SK-N-SH (cell line): ENCODE measurements around the gene CDC34. TPM values are rescaled to one million over a fixed set of nuclear protein-coding genes. Genes with fewer than 3 reads are reported as not detected.
A peak's percentile ranks its signal among the peaks of the same experiment; 100 is the strongest.

Experiments used
- CTCF ChIA-PET: fragments of 300-600, 350-600 bp; formaldehyde crosslinking; extraction: SDS; loops from one replicate; lab custom pipeline; 2021; lab: Yijun Ruan, JAX
- POLR2A ChIA-PET: fragments of 350-600 bp; sonication (Branson Sonifier 250); formaldehyde crosslinking; extraction: SDS; loops from one replicate; lab custom pipeline; 2020; ENCODE audit warnings: antibody characterized with exemption, inconsistent platforms; lab: Yijun Ruan, JAX
- DNase-seq: peaks from one replicate; pipeline ENCODE4 v3.0.0; 2012
- H2AFZ ChIP-seq: fragments of 200-600 bp; sonication (generic); 2 replicates; pipeline ENCODE4 v1.8.1; 2016; ENCODE audit warnings: antibody characterized with exemption, mild to moderate bottlenecking, low read depth
- H3F3A ChIP-seq: fragments of 200-600 bp; sonication (generic); replicated peaks from 2 replicates; pipeline ENCODE3; 2016; ENCODE audit warnings: antibody characterized with exemption, mild to moderate bottlenecking; ENCODE audit not compliant: insufficient read depth
- H3K27ac ChIP-seq, 2 experiments: fragments of 200-500 bp in 1 of 2; fragments of 200-600 bp in 1 of 2; sonication (Bioruptor generic) in 1 of 2; sonication (generic), shearing (Covaris generic) in 1 of 2; 2 replicates each; pipeline versions ENCODE4 v1.5.1 to v1.6.1; 2014 to 2016; ENCODE audit warnings: low read depth in 2 of 2, inconsistent platforms in 1 of 2, low read length in 1 of 2, mild to moderate bottlenecking in 1 of 2, mixed read lengths in 1 of 2
- H3K27me3 ChIP-seq: fragments of 200-600 bp; sonication (generic), shearing (Covaris generic); 2 replicates; pipeline ENCODE4 v1.6.1; 2016; ENCODE audit warnings: mixed run types; ENCODE audit not compliant: insufficient read depth
- H3K36me3 ChIP-seq, 2 experiments: fragments of 200-500 bp in 1 of 2; fragments of 200-600 bp in 1 of 2; sonication (Bioruptor generic) in 1 of 2; sonication (generic) in 1 of 2; replicated peaks in 1 of 2; 2 replicates each; pipeline versions ENCODE3 to v1.5.1; 2014 to 2016; ENCODE audit warnings: low read length in 1 of 2, mild to moderate bottlenecking in 1 of 2; ENCODE audit not compliant: insufficient read depth in 2 of 2, control insufficient read depth in 1 of 2
- H3K4me1 ChIP-seq, 2 experiments: fragments of 200-500 bp in 1 of 2; fragments of 200-600 bp in 1 of 2; sonication (Bioruptor generic) in 1 of 2; sonication (generic), shearing (Covaris generic) in 1 of 2; 2 replicates each; pipeline versions ENCODE4 v1.5.1 to v1.6.1; 2014 to 2016; ENCODE audit warnings: low read depth in 1 of 2, low read length in 1 of 2, mixed run types in 1 of 2; ENCODE audit not compliant: insufficient read depth in 2 of 2, control insufficient read depth in 1 of 2
- H3K4me2 ChIP-seq: fragments of 200-600 bp; sonication (generic), shearing (Covaris generic); 2 replicates; pipeline ENCODE4 v1.6.1; 2017; ENCODE audit warnings: mixed run types
- H3K4me3 ChIP-seq, 2 experiments: fragments of 200-500 bp in 1 of 2; fragments of 200-600 bp in 1 of 2; sonication (Bioruptor generic) in 1 of 2; sonication (generic), shearing (Covaris generic) in 1 of 2; 2 replicates each; pipeline versions ENCODE4 v1.5.1 to v1.8.1; 2014 to 2016; ENCODE audit warnings: low read depth in 2 of 2, inconsistent platforms in 1 of 2, low read length in 1 of 2, mild to moderate bottlenecking in 1 of 2, mixed read lengths in 1 of 2, moderate library complexity in 1 of 2
- H3K79me2 ChIP-seq: fragments of 200-600 bp; sonication (generic); 2 replicates; pipeline ENCODE4 v1.8.1; 2017; ENCODE audit warnings: mild to moderate bottlenecking; ENCODE audit not compliant: insufficient read depth
- H3K9ac ChIP-seq: fragments of 200-600 bp; sonication (generic); 2 replicates; pipeline ENCODE4 v1.6.1; 2017; ENCODE audit warnings: mixed run types
- H3K9me2 ChIP-seq: fragments of 200-600 bp; sonication (generic); 2 replicates; pipeline ENCODE4 v1.6.1; 2017; ENCODE audit warnings: mixed run types
- H3K9me3 ChIP-seq: fragments of 200-600 bp; sonication (generic); 2 replicates; pipeline ENCODE4 v1.6.1; 2017; ENCODE audit warnings: mixed run types, mild to moderate bottlenecking, moderate library complexity
- H4K20me1 ChIP-seq: fragments of 200-600 bp; sonication (generic); 2 replicates; pipeline ENCODE4 v1.6.1; 2017; ENCODE audit warnings: mild to moderate bottlenecking, mixed run types; ENCODE audit not compliant: insufficient read depth
- CHD2 ChIP-seq: fragments of 150-350 bp; IDR thresholded peaks from 2 replicates; pipeline ENCODE4 v1.6.1; 2018; ENCODE audit warnings: low read length; ENCODE audit not compliant: partially characterized antibody
- ELF1 ChIP-seq: IDR thresholded peaks from 2 replicates; pipeline ENCODE4 v1.4.0; 2012
- EZH2phosphoT487 ChIP-seq: fragments of 200-600 bp; sonication (generic); IDR thresholded peaks from 2 replicates; pipeline ENCODE4 v1.6.1; 2017; ENCODE audit warnings: low read depth, mixed run types, mild to moderate bottlenecking, antibody characterized with exemption, moderate library complexity, borderline replicate concordance
- FOXJ3 ChIP-seq: sonication (generic); formaldehyde crosslinking; IDR thresholded peaks from 2 replicates; pipeline ENCODE4 v1.5.1; 2020; ENCODE audit warnings: mild to moderate bottlenecking, missing genetic modification reagents
- FOXM1 ChIP-seq: IDR thresholded peaks from 2 replicates; pipeline ENCODE4 v1.4.0; 2012; ENCODE audit warnings: low read depth, mild to moderate bottlenecking
- GABPA ChIP-seq: IDR thresholded peaks from 2 replicates; pipeline ENCODE4 v1.4.0; 2012; ENCODE audit warnings: low read depth, mild to moderate bottlenecking
- GATA2 ChIP-seq: sonication (generic); formaldehyde crosslinking; IDR thresholded peaks from 2 replicates; pipeline ENCODE4 v1.5.0; 2020; ENCODE audit warnings: mild to moderate bottlenecking, missing genetic modification reagents
- JUND ChIP-seq: IDR thresholded peaks from 2 replicates; pipeline ENCODE4 v1.4.0; 2012
- MAX ChIP-seq: IDR thresholded peaks from 2 replicates; pipeline ENCODE4 v1.4.0; 2012; ENCODE audit warnings: low read depth
- MXI1 ChIP-seq: IDR thresholded peaks from 2 replicates; pipeline ENCODE4 v1.6.1; 2012; ENCODE audit warnings: mild to moderate bottlenecking, low read depth, low read length, improper control_type of control experiment
- NRF1 ChIP-seq: IDR thresholded peaks from 2 replicates; pipeline ENCODE4 v1.6.1; 2012; ENCODE audit warnings: low read depth, mild to moderate bottlenecking, low read length
- RAD21 ChIP-seq: IDR thresholded peaks from 2 replicates; pipeline ENCODE4 v1.6.1; 2012; ENCODE audit warnings: mild to moderate bottlenecking, low read length
- RCOR1 ChIP-seq: fragments of 150-350 bp; IDR thresholded peaks from 2 replicates; pipeline ENCODE4 v1.6.1; 2017; ENCODE audit warnings: antibody characterized with exemption, low read length
- RFX5 ChIP-seq: IDR thresholded peaks from 2 replicates; pipeline ENCODE4 v1.6.1; 2012; ENCODE audit warnings: mild to moderate bottlenecking, improper control_type of control experiment, low read length
- RXRA ChIP-seq: IDR thresholded peaks from 2 replicates; pipeline ENCODE4 v1.4.0; 2012; ENCODE audit warnings: low read depth, mild to moderate bottlenecking, borderline replicate concordance
- SIN3A ChIP-seq: IDR thresholded peaks from 2 replicates; pipeline ENCODE4 v1.6.1; 2012; ENCODE audit warnings: low read depth, mild to moderate bottlenecking, low read length, moderate library complexity, borderline replicate concordance
- SMC3 ChIP-seq: IDR thresholded peaks from 2 replicates; pipeline ENCODE4 v1.6.1; 2012; ENCODE audit warnings: low read depth, low read length, improper control_type of control experiment
- TAF1 ChIP-seq: IDR thresholded peaks from 2 replicates; pipeline ENCODE4 v1.6.1; 2012; ENCODE audit warnings: low read depth, mild to moderate bottlenecking, low read length, moderate library complexity, borderline replicate concordance
- TCF12 ChIP-seq: IDR thresholded peaks from 2 replicates; pipeline ENCODE4 v1.4.0; 2012
- TEAD4 ChIP-seq: IDR thresholded peaks from 2 replicates; pipeline ENCODE4 v1.4.0; 2012; ENCODE audit warnings: mild to moderate bottlenecking, borderline replicate concordance; ENCODE audit not compliant: insufficient read depth
- YY1 ChIP-seq: IDR thresholded peaks from 2 replicates; pipeline ENCODE4 v1.4.0; 2012; ENCODE audit warnings: low read depth, mild to moderate bottlenecking
- WGBS: methylation state at CpG from one replicate; pipeline ENCODE4 v1.1.6; 2017; ENCODE audit warnings: low lambda C conversion rate; 5-methylcytosine and 5-hydroxymethylcytosine counted together
- polyA plus RNA-seq, 3 experiments: library from polyadenylated mRNA; depleted of rRNA; stranded (reverse); fragments of >200 nt; gene quantifications; 2 replicates each; pipeline ENCODE4 v1.2.3, GENCODE V29; 2012
- TF ChIP-seq, protein P1 (sequence below): IDR thresholded peaks from 2 replicates; pipeline ENCODE4 v1.4.0; 2012; ENCODE audit warnings: low read depth, borderline replicate concordance
- TF ChIP-seq, protein P2 (sequence below): fragments of 200-600 bp; sonication (generic); IDR thresholded peaks from 2 replicates; pipeline ENCODE4 v1.6.1; 2017; ENCODE audit warnings: antibody characterized with exemption, mild to moderate bottlenecking, moderate library complexity

Gene CDC34
- polyA plus RNA-seq, 1 of the 3 experiments (the other 2 are of a cell fraction): 96.7 TPM

DNA sequence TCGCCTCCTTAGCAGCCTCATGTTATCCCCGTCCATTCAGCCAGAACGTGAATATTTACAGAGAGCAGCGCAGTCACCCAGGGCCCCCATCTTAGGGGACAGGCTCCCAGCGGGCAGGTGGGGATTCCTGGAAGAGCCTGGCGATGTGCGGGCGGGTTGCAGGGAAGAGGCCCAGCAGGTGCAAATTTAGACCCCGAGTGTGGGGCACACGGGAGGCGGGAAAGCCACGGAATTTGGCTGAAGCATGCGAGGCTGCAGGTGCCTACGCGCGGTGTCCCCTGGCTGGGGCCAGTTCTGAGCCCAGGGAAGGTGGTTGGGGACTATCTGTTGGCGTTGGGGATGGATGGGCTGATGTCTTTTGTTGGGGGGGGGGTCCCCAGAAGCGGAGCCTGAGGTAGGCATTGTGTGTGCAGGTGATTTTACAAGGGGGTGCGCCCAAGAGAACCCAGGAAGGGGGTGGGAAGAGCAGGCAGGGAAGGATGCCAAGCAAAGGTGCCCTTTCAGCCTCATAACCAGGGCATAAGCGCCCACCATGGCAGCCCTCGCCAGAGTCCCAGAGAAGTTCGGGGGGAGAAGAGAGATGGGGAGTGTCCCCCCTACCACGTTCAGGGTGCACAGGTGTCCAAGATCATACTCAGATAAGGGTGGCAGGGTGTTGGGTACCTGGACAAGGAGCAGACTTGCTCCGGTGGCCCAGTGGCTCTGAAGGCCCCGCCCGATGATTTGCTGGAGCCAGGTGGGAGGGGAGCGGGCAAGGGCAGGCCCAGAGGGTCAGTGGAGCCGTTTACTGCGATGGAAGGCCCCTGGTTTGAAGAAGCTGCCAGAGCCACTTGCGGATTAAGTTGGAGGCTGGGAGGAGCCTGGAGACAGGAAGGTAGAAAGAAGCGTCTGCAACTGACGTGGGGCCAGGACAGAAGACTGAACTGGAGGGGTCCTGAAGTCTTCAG lies 23.1 kb upstream of the CDC34 start:
- DNase-seq: no peak
- ChIA-PET CTCF (interaction anchor here (0.8 to 3.8 kb wide), 6 partner anchors 14 to 125 kb away, joined by 4 to 71 read pairs (median 32); partner anchors contain the start of genes CDC34 and MADCAM1), POLR2A (no interaction called here)
- H4K20me1 ChIP-seq: peaks cover 5% of the 10 kb centered on the region; the same call in 1 of the 2 replicates
- H3K79me2 ChIP-seq: peaks cover 16% of the 10 kb centered on the region
- H2AFZ ChIP-seq: 0 out of 2 replicates have a peak overlapping the region, but pooled peaks have one; percentile 45
- H3K4me3 ChIP-seq: peak overlapping the region; percentile 96 to 98
- peaks cover 0 to 5% of the 10 kb centered on the region in 2 experiments for H3K36me3 ChIP-seq
- no peaks in the 10 kb centered on the region for H3K9me3 ChIP-seq
- H3K27ac ChIP-seq: peak overlapping the region in 1 of 2 experiments; percentile 44; a peak in 1 of 4 replicates
- peaks cover 5% of the 10 kb centered on the region for H3F3A ChIP-seq
- peaks cover 3 to 13% of the 10 kb centered on the region in 2 experiments; a peak in 1 of 4 replicates for H3K4me1 ChIP-seq
- H3K9ac ChIP-seq: peak overlapping the region; percentile 97
- TF ChIP-seq, protein P1, sequence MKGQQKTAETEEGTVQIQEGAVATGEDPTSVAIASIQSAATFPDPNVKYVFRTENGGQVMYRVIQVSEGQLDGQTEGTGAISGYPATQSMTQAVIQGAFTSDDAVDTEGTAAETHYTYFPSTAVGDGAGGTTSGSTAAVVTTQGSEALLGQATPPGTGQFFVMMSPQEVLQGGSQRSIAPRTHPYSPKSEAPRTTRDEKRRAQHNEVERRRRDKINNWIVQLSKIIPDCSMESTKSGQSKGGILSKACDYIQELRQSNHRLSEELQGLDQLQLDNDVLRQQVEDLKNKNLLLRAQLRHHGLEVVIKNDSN: no peak
- no peak for TF ChIP-seq TEAD4
- TF ChIP-seq RAD21: no peak
- no peak for TF ChIP-seq NRF1
- TF ChIP-seq GABPA: no peak
- no peak for TF ChIP-seq CHD2
- no peak for TF ChIP-seq RXRA
- no peak for TF ChIP-seq MXI1
- no peak for TF ChIP-seq EZH2phosphoT487
- H3K9me2 ChIP-seq: no peaks in the 10 kb centered on the region
- H3K4me2 ChIP-seq: peak overlapping the region; percentile 97
- 53% methylated on average over 25 of the region's 32 CpGs for WGBS
- no peaks in the 10 kb centered on the region for H3K27me3 ChIP-seq

GRCh38 chr19:510606-511100 lies 20.9 kb upstream of the CDC34 start:
- peak overlapping the region in 1 of 2 experiments; percentile 28; a peak in 1 of 4 replicates for H3K27ac ChIP-seq
- H3K4me2 ChIP-seq: no peak overlapping the region
- ChIA-PET CTCF (interaction anchor here (0.6 to 3.6 kb wide), 33 partner anchors 12 to 429 kb away, joined by 3 to 71 read pairs (median 4); partner anchors contain the start of genes BSG, CDC34 and SHC2), POLR2A (interaction anchor here (0.7 kb wide), 2 partner anchors 18 to 20 kb away, joined by 3 read pairs; no protein-coding TSS in a partner anchor)
- H3K4me1 ChIP-seq: peaks cover 3 to 13% of the 10 kb centered on the region in 2 experiments; a peak in 1 of 4 replicates
- H3K4me3 ChIP-seq: peak overlapping the region in 1 of 2 experiments; percentile 50; a peak in 1 of 4 replicates
- peaks cover 5% of the 10 kb centered on the region for H3F3A ChIP-seq
- H3K9ac ChIP-seq: no peak overlapping the region
- no peaks in the 10 kb centered on the region for H3K9me2 ChIP-seq
- peak; percentile 93 for DNase-seq
- no peaks in the 10 kb centered on the region for H3K9me3 ChIP-seq
- no peak overlapping the region for H2AFZ ChIP-seq
- no peaks in the 10 kb centered on the region for H3K27me3 ChIP-seq
- peaks cover 5% of the 10 kb centered on the region; the same call in 1 of the 2 replicates for H4K20me1 ChIP-seq
- WGBS: 97% methylated on average over 3 of the region's 21 CpGs
- H3K36me3 ChIP-seq: peaks cover 0 to 5% of the 10 kb centered on the region in 2 experiments
- peaks cover 18% of the 10 kb centered on the region for H3K79me2 ChIP-seq
- TF ChIP-seq ELF1: no peak
- no peak for TF ChIP-seq FOXJ3 (CRISPR knock-in tag)
- TF ChIP-seq CHD2: peak; percentile 30
- TF ChIP-seq, protein P1: no peak
- TF ChIP-seq YY1: no peak
- TF ChIP-seq RCOR1: no peak
- TF ChIP-seq MXI1: peak; percentile 55; the same call in 1 of the 2 replicates
- no peak for TF ChIP-seq GATA2 (CRISPR knock-in tag)
- TF ChIP-seq, protein P2, sequence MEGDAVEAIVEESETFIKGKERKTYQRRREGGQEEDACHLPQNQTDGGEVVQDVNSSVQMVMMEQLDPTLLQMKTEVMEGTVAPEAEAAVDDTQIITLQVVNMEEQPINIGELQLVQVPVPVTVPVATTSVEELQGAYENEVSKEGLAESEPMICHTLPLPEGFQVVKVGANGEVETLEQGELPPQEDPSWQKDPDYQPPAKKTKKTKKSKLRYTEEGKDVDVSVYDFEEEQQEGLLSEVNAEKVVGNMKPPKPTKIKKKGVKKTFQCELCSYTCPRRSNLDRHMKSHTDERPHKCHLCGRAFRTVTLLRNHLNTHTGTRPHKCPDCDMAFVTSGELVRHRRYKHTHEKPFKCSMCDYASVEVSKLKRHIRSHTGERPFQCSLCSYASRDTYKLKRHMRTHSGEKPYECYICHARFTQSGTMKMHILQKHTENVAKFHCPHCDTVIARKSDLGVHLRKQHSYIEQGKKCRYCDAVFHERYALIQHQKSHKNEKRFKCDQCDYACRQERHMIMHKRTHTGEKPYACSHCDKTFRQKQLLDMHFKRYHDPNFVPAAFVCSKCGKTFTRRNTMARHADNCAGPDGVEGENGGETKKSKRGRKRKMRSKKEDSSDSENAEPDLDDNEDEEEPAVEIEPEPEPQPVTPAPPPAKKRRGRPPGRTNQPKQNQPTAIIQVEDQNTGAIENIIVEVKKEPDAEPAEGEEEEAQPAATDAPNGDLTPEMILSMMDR: peak; percentile 92
- no peak for TF ChIP-seq FOXM1
- peak; percentile 71; the same call in 1 of the 2 replicates for TF ChIP-seq SIN3A
- no peak for TF ChIP-seq TEAD4
- peak; percentile 63 for TF ChIP-seq RAD21
- TF ChIP-seq TAF1: no peak
- peak; percentile 74 for TF ChIP-seq MAX
- no peak for TF ChIP-seq JUND
- peak; percentile 33; the same call in 1 of the 2 replicates for TF ChIP-seq SMC3
- TF ChIP-seq TCF12: no peak
- no peak for TF ChIP-seq RFX5
